ENCODE data around the gene RFLNA. TPM values are rescaled to one million over a fixed set of nuclear protein-coding genes. Genes with fewer than 3 reads are reported as not detected.

The RFLNA gene, protein sequence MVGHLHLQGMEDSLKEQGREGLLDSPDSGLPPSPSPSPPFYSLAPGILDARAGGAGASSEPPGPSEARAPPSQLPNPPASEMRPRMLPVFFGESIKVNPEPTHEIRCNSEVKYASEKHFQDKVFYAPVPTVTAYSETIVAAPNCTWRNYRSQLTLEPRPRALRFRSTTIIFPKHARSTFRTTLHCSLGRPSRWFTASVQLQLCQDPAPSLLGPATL
- total RNA-seq (2012; rRNA removed), result not detected in 2 replicates
- not detected in 2 replicates for polyA plus RNA-seq (2012; rRNA removed)
- polyA plus RNA-seq (2012; cell fraction: cytosol; rRNA removed), result not detected in 2 replicates
- not detected in 2 replicates for polyA plus RNA-seq (2012; cell fraction: nucleus; rRNA removed; ENCODE audit: low replicate concordance)
- percentile 4 among the genes with signal in this experiment for Bru-seq, nascent RNA
- BruChase-seq, experiment 1, labeled RNA remaining after a 6-hour chase, result percentile 19 among the genes with signal in this experiment
- BruChase-seq, experiment 2, labeled RNA remaining after a 2-hour chase, result percentile 10 among the genes with signal in this experiment
- long read RNA-seq, result 0 reads

DNA sequence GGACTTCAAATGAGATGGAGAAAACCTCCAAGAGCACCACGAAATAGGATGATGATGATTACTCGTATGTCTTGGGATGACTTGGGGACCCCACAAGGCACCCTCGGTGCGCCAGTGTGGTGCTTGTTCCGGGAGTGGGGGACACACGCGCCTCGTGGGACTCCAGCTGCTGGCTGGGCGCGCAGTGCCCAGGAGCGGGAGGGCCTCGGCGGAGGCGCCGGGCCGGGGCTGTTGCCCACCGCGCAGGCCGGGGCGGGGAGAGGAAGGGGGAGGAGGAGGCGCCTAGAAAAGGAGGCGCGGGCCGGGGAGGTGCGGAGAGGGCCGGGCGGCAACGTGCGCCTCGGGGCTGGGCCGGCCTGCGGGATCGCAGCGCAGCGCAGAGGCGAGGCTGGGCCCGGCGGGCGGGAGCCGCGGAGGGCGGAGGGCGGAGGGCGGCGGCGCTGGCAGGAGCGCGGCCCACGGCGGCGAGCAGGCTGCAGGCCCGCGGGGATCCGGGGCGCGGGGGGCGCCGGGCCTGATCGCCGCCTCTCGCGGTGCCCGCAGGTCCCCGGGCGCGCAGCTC, at the start of gene RFLNA:
Gene RFLNA (plus strand): TSS at position 314 of the 562 bp plus-strand sequence. CDS start 337 bp downstream, outside the sequence.
- Histone ChIP-seq H3K23ac (ENCODE audit: low read depth, low read length) (no peak within 1 kb of the TSS), H3K4me3 (ENCODE audit: insufficient read depth, low read depth, low read length) (no peak within 1 kb of the TSS), H2BK15ac (ENCODE audit: low read depth, low read length) (no peak within 1 kb of the TSS), H3K27ac (ENCODE audit: insufficient read depth, low read length) (no peak within 1 kb of the TSS), H3K36me3 (ENCODE audit: control insufficient read depth, insufficient read depth, low read length) (no peaks in the 10 kb centered on the region), H4K91ac (ENCODE audit: insufficient read depth, low read depth, low read length) (no peak within 1 kb of the TSS), H2BK120ac (ENCODE audit: low read depth, low read length) (no peak within 1 kb of the TSS), H2BK20ac (ENCODE audit: low read depth, low read length) (no peak within 1 kb of the TSS), H4K20me1 (ENCODE audit: insufficient read depth, low read length) (no peaks in the 10 kb centered on the region), H2AK5ac (ENCODE audit: low read depth, low read length) (no peak within 1 kb of the TSS), H4K5ac (ENCODE audit: low read depth, low read length) (no peak within 1 kb of the TSS), H2AFZ (replicated peaks; ENCODE audit: low read length, poor library complexity) (peak within 1 kb of the TSS; percentile 68), H3K4me1 (ENCODE audit: control insufficient read depth, insufficient read depth, low read length) (peaks cover 2% of the 10 kb centered on the region; the same call in 1 of the 2 replicates), H3K9me1 (ENCODE audit: insufficient read depth, low read length) (no peaks in the 10 kb centered on the region), H3K14ac (replicated peaks; ENCODE audit: low read depth, low read length) (no peak within 1 kb of the TSS), H4K8ac (ENCODE audit: low read depth in 2 of 2, low read length in 2 of 2) (no peak within 1 kb of the TSS), H3K56ac (ENCODE audit: extremely low read depth, insufficient read depth, low read length) (no peak within 1 kb of the TSS), H3K4ac (ENCODE audit: low read depth, low read length) (no peak within 1 kb of the TSS), H3K9me3 (ENCODE audit: control insufficient read depth, insufficient read depth, low read length) (peaks cover 2% of the 10 kb centered on the region; the same call in 1 of the 2 replicates), H2AK9ac (replicated peaks; ENCODE audit: low read depth, low read length, poor library complexity) (no peak within 1 kb of the TSS), H3K4me2 (ENCODE audit: low read depth, low read length) (no peak within 1 kb of the TSS), H3K79me1 (ENCODE audit: low read depth in 1 of 2, low read length in 2 of 2) (no peaks in the 10 kb centered on the region), H3K9ac (ENCODE audit: low read depth, low read length) (no peak within 1 kb of the TSS), H3K27me3 (ENCODE audit: control insufficient read depth, insufficient read depth, low read length) (peaks cover 61% of the 10 kb centered on the region), H3K18ac (ENCODE audit: low read depth, low read length) (no peak within 1 kb of the TSS), H2BK5ac (ENCODE audit: low read depth, low read length, poor library complexity, severe bottlenecking) (no peak within 1 kb of the TSS)
- CTCF ChIA-PET, result no interaction called here
- no TSS peak for BruUV-seq (replicated peaks)
- intact Hi-C loops (cut with micrococcal nuclease) (no loop called here), dilution Hi-C loops (cut with HindIII; ENCODE audit: low sequenced_read_pairs, unreplicated experiment) (no loop called here), in situ Hi-C loops (cut with MboI; ENCODE audit: low sequenced_read_pairs) (no loop called here)
- WGBS, 2 experiments (ENCODE audit: extremely low coverage in 2 of 2, insufficient read length in 1 of 2), result 4% methylated on average over 30 of the region's 66 CpGs; no CpG with 5 or more reads in 1 of the 2 experiments
- DNase-seq (no peak), ATAC-seq (ENCODE audit: low read depth) (peak; percentile 85)
- POLR2A ChIA-PET (ENCODE audit: unreplicated experiment), result no interaction called here
- TF ChIP-seq MAZ (IDR thresholded peaks at IDR 0.05; ENCODE audit: borderline replicate concordance, low read depth, low read length) (no peak), FOS (IDR thresholded peaks at IDR 0.05; ENCODE audit: low read depth, low read length) (no peak), MXI1 (IDR thresholded peaks at IDR 0.05; ENCODE audit: borderline replicate concordance, low read depth, low read length) (no peak), BHLHE40 (IDR thresholded peaks at IDR 0.05; ENCODE audit: low read depth, low read length) (no peak), RFX5 (IDR thresholded peaks at IDR 0.05; ENCODE audit: low read depth, low read length) (no peak), SMC3 (IDR thresholded peaks at IDR 0.05; ENCODE audit: low read depth, low read length) (no peak), POLR2A (IDR thresholded peaks at IDR 0.05; ENCODE audit: low read depth, low read length) (no peak), MAFK (IDR thresholded peaks at IDR 0.05; ENCODE audit: low read depth, low read length) (no peak), CHD1 (IDR thresholded peaks at IDR 0.05; ENCODE audit: low read depth, low read length) (no peak), RAD21 (IDR thresholded peaks at IDR 0.05; ENCODE audit: low read length) (no peak), RCOR1 (IDR thresholded peaks at IDR 0.05; ENCODE audit: insufficient replicate concordance, low read length) (no peak), NFE2L2 (IDR thresholded peaks at IDR 0.05; ENCODE audit: low read depth, low read length) (no peak), CEBPB (IDR thresholded peaks at IDR 0.05; ENCODE audit: low read depth, low read length) (no peak)
- TF ChIP-seq, protein P1, sequence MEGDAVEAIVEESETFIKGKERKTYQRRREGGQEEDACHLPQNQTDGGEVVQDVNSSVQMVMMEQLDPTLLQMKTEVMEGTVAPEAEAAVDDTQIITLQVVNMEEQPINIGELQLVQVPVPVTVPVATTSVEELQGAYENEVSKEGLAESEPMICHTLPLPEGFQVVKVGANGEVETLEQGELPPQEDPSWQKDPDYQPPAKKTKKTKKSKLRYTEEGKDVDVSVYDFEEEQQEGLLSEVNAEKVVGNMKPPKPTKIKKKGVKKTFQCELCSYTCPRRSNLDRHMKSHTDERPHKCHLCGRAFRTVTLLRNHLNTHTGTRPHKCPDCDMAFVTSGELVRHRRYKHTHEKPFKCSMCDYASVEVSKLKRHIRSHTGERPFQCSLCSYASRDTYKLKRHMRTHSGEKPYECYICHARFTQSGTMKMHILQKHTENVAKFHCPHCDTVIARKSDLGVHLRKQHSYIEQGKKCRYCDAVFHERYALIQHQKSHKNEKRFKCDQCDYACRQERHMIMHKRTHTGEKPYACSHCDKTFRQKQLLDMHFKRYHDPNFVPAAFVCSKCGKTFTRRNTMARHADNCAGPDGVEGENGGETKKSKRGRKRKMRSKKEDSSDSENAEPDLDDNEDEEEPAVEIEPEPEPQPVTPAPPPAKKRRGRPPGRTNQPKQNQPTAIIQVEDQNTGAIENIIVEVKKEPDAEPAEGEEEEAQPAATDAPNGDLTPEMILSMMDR (conservative IDR thresholded peaks at IDR 0.05; ENCODE audit: low read depth, low read length), result no peak
- TF ChIP-seq, protein P2, sequence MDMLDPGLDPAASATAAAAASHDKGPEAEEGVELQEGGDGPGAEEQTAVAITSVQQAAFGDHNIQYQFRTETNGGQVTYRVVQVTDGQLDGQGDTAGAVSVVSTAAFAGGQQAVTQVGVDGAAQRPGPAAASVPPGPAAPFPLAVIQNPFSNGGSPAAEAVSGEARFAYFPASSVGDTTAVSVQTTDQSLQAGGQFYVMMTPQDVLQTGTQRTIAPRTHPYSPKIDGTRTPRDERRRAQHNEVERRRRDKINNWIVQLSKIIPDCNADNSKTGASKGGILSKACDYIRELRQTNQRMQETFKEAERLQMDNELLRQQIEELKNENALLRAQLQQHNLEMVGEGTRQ (IDR thresholded peaks at IDR 0.05; ENCODE audit: low read depth, low read length), result no peak

All from IMR-90 (cell line).